ENCODE measurements around the gene ZC3HAV1L.

DNA sequence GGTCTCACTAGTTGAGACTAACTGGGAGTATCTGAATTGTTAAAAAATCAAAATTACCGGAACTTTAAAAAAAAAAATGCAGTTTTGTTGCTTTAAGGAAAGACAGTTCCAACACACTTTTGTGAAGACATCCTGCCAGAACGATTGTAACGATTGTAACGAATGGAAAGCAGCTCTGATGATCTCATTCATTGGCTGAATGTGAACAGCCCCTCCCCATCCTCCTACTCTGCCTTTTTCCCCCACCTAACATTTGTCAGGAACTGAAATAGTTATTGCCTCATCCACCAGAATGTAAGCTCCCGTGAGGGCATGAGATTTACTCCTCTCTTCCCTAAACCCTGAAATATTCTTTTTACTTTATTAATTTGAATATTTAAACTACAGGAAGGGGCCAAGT is 23.1 kb upstream of the ZC3HAV1L start:
- TF ChIP-seq, protein P1, sequence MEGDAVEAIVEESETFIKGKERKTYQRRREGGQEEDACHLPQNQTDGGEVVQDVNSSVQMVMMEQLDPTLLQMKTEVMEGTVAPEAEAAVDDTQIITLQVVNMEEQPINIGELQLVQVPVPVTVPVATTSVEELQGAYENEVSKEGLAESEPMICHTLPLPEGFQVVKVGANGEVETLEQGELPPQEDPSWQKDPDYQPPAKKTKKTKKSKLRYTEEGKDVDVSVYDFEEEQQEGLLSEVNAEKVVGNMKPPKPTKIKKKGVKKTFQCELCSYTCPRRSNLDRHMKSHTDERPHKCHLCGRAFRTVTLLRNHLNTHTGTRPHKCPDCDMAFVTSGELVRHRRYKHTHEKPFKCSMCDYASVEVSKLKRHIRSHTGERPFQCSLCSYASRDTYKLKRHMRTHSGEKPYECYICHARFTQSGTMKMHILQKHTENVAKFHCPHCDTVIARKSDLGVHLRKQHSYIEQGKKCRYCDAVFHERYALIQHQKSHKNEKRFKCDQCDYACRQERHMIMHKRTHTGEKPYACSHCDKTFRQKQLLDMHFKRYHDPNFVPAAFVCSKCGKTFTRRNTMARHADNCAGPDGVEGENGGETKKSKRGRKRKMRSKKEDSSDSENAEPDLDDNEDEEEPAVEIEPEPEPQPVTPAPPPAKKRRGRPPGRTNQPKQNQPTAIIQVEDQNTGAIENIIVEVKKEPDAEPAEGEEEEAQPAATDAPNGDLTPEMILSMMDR (conservative IDR thresholded peaks at IDR 0.05), result no peak
- no peak for TF ChIP-seq ZFX (IDR thresholded peaks at IDR 0.05)

Data from C4-2B (cell line).